Measurements from ENCODE around the gene FBXL13. TPM values are rescaled to one million over a fixed set of nuclear protein-coding genes. Genes with fewer than 3 reads are reported as not detected.

FBXL13 gene
- polyA plus RNA-seq, 1 donor from 2014 or later = 0.57 TPM

- no peak overlapping the region for H2AFZ ChIP-seq (ENCODE audit: low read depth, low read length)
- no peaks in the 10 kb centered on the region for H3K79me2 ChIP-seq (replicated peaks; ENCODE audit: insufficient read depth, low read length)
- no peak overlapping the region for H3K9ac ChIP-seq (ENCODE audit: low read length)
- H3K4me3 ChIP-seq (ENCODE audit: low read length) = peak overlapping the region; percentile 27
- H3K9me3 ChIP-seq (ENCODE audit: low read length) = no peaks in the 10 kb centered on the region
- H4K20me1 ChIP-seq (ENCODE audit: insufficient read depth) = no peaks in the 10 kb centered on the region
- H3K27me3 ChIP-seq (ENCODE audit: insufficient read depth, low read depth, low read length) = no peaks in the 10 kb centered on the region
- no peaks in the 10 kb centered on the region for H3F3A ChIP-seq (ENCODE audit: insufficient read depth, low read length, poor library complexity, severe bottlenecking)
- H3K36me3 ChIP-seq (ENCODE audit: insufficient read depth, low read length) = no peaks in the 10 kb centered on the region
- H3K27ac ChIP-seq (ENCODE audit: low read length) = no peak overlapping the region
- H3K4me2 ChIP-seq (ENCODE audit: low read length) = no peak overlapping the region
- TF ChIP-seq EP300 (conservative IDR thresholded peaks at IDR 0.05; ENCODE audit: poor library complexity, severe bottlenecking) (no peak), TAF1 (IDR thresholded peaks at IDR 0.05; ENCODE audit: low read depth) (no peak), MXI1 (conservative IDR thresholded peaks at IDR 0.05; ENCODE audit: poor library complexity, severe bottlenecking) (no peak), POLR2AphosphoS5 (IDR thresholded peaks at IDR 0.05) (no peak), RAD21 (conservative IDR thresholded peaks at IDR 0.05) (no peak), SMC3 (conservative IDR thresholded peaks at IDR 0.05; ENCODE audit: poor library complexity) (no peak), CTCF (IDR thresholded peaks at IDR 0.05; ENCODE audit: poor library complexity, severe bottlenecking) (no peak), EZH2 (IDR thresholded peaks at IDR 0.05; ENCODE audit: borderline replicate concordance, insufficient read depth, low read length, poor library complexity, severe bottlenecking) (no peak), REST (IDR thresholded peaks at IDR 0.05; ENCODE audit: borderline replicate concordance) (no peak)
- no peaks in the 10 kb centered on the region for H3K9me2 ChIP-seq (ENCODE audit: insufficient read depth, low read length)
Observed at GRCh38 chr7:102934239-102934638, 140.4 kb downstream of the FBXL13 start.

- peak overlapping the region; percentile 1 for H2AFZ ChIP-seq (ENCODE audit: low read depth, low read length)
- no peak overlapping the region for H3K9ac ChIP-seq (ENCODE audit: low read length)
- TF ChIP-seq TAF1 (IDR thresholded peaks at IDR 0.05; ENCODE audit: low read depth) = no peak
- TF ChIP-seq RAD21 (conservative IDR thresholded peaks at IDR 0.05) = no peak
- no peak for TF ChIP-seq REST (IDR thresholded peaks at IDR 0.05; ENCODE audit: borderline replicate concordance)
- TF ChIP-seq SMC3 (conservative IDR thresholded peaks at IDR 0.05; ENCODE audit: poor library complexity) = no peak
- no peak for TF ChIP-seq EZH2 (IDR thresholded peaks at IDR 0.05; ENCODE audit: borderline replicate concordance, insufficient read depth, low read length, poor library complexity, severe bottlenecking)
- no peaks in the 10 kb centered on the region for H3K79me2 ChIP-seq (replicated peaks; ENCODE audit: insufficient read depth, low read length)
- H3K27me3 ChIP-seq (ENCODE audit: insufficient read depth, low read depth, low read length) = no peaks in the 10 kb centered on the region
- H3F3A ChIP-seq (ENCODE audit: insufficient read depth, low read length, poor library complexity, severe bottlenecking) = no peaks in the 10 kb centered on the region
- H3K4me3 ChIP-seq (ENCODE audit: low read length) = peak overlapping the region; percentile 27
- no peak overlapping the region for H3K4me2 ChIP-seq (ENCODE audit: low read length)
- H4K20me1 ChIP-seq (ENCODE audit: insufficient read depth) = no peaks in the 10 kb centered on the region
- no peak overlapping the region for H3K27ac ChIP-seq (ENCODE audit: low read length)
- H3K36me3 ChIP-seq (ENCODE audit: insufficient read depth, low read length) = no peaks in the 10 kb centered on the region
- H3K9me3 ChIP-seq (ENCODE audit: low read length) = no peaks in the 10 kb centered on the region
- no peaks in the 10 kb centered on the region for H3K9me2 ChIP-seq (ENCODE audit: insufficient read depth, low read length)
Observed at GRCh38 chr7:102933763-102934162, 140.8 kb downstream of the FBXL13 start.

All from neural cell (in vitro differentiated cells).